CD4-positive, alpha-beta T cell treated with Interleukin-2 at 100 ng/mL for 4 hours (primary cell): Measurements from ENCODE around the gene CAPN11.
"Not testable (repeated sequence)": the region's sequence is repeated elsewhere in the genome, so short reads cannot be mapped to it uniquely, and the experiment has no call there.

Experiments
- DNase-seq: peaks from one replicate; pipeline ENCODE4 v3.0.0-alpha.2; 2020; ENCODE audit warnings: low spot score

Gene CAPN11

GRCh38 chr6:44228433-44228832 lies 69.8 kb downstream of the CAPN11 start:
- DNase-seq: no peak

- DNase-seq: no peak
Observed at GRCh38 chr6:44228836-44229235, 70.2 kb downstream of the CAPN11 start.

GRCh38 chr6:44229376-44230033 lies 70.9 kb downstream of the CAPN11 start:
- DNase-seq: no peak

DNA sequence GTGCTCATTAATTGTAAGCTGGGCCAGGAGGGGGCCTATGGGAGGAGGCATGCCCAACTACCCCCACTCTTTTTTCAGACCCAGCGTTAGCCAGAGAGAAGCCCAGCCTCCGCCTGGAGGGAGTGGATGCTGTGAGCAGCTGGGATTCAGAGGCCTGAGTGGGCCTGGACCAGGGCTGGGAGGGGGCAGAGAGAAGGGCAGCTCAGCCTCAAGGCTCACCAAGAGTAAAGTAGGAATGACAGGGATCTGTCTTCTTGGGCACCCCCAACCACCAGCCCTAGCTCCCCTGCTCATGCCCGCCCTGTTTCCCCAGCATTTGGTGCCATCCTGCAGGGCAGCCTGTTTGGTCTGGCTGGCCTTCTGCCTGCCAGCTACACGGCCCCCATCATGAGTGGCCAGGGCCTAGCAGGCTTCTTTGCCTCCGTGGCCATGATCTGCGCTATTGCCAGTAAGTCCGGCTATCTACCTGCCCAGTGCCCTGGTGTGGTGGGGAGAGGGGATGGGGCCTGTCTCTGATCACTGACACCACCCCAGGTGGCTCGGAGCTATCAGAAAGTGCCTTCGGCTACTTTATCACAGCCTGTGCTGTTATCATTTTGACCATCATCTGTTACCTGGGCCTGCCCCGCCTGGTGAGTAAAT lies 71.5 kb downstream of the CAPN11 start:
- no peak for DNase-seq

- not testable (repeated sequence) for DNase-seq
Observed at GRCh38 chr6:44231426-44231825, 72.8 kb downstream of the CAPN11 start.

DNA sequence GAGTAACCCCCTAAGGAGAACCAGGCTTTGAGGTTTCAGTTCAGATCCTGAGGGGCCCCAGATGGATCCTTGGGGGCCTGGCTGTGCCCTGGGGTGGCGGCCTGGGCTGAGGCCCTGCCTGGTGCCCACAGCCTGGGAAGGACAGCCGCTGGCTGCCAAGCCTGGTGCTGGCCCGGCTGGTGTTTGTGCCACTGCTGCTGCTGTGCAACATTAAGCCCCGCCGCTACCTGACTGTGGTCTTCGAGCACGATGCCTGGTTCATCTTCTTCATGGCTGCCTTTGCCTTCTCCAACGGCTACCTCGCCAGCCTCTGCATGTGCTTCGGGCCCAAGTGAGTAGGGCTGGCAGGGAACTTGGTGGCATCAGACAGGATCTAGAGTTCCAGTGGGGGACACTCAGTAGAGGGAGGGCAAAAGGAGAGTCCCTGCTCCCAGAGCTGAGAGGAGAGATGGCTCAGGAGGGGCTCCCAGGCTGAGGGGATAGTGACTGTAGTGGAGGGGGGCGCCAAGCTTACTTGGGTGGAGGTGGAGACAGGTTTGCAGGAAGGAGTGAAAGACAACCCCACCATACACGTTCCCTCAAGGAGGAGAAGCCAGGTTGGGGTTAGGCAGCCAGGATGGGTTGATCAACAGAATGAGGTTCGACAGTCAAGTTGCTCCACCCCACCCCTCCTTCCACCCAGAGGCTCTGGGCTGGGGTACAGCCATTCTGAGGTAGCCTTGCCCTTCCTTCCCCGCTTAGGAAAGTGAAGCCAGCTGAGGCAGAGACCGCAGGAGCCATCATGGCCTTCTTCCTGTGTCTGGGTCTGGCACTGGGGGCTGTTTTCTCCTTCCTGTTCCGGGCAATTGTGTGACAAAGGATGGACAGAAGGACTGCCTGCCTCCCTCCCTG lies 74.3 kb downstream of the CAPN11 start:
- no peak for DNase-seq

DNA sequence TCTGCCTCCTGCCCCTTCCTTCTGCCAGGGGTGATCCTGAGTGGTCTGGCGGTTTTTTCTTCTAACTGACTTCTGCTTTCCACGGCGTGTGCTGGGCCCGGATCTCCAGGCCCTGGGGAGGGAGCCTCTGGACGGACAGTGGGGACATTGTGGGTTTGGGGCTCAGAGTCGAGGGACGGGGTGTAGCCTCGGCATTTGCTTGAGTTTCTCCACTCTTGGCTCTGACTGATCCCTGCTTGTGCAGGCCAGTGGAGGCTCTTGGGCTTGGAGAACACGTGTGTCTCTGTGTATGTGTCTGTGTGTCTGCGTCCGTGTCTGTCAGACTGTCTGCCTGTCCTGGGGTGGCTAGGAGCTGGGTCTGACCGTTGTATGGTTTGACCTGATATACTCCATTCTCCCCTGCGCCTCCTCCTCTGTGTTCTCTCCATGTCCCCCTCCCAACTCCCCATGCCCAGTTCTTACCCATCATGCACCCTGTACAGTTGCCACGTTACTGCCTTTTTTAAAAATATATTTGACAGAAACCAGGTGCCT lies 75.0 kb downstream of the CAPN11 start:
- DNase-seq: no peak
